ENCODE measurements around the gene TCEANC2.

The TCEANC2 gene

GRCh38 chr1:54105736-54106269 is 52.4 kb downstream of the TCEANC2 start:
- H3K27ac ChIP-seq: no peak overlapping the region
- TF ChIP-seq CTCF (conservative IDR thresholded peaks at IDR 0.05): no peak

- TF ChIP-seq CTCF (conservative IDR thresholded peaks at IDR 0.05): peak; percentile 40
- H3K27ac ChIP-seq: no peak overlapping the region
These were observed 53.7 kb downstream of the TCEANC2 start for GRCh38 chr1:54107131-54107530.

GRCh38 chr1:54108156-54108555 is 54.7 kb downstream of the TCEANC2 start:
- TF ChIP-seq CTCF (conservative IDR thresholded peaks at IDR 0.05): no peak
- no peak overlapping the region for H3K27ac ChIP-seq

GRCh38 chr1:54109129-54110090 is 56.0 kb downstream of the TCEANC2 start:
- no peak overlapping the region for H3K27ac ChIP-seq
- TF ChIP-seq CTCF (conservative IDR thresholded peaks at IDR 0.05): no peak

- no peak overlapping the region for H3K27ac ChIP-seq
- TF ChIP-seq CTCF (conservative IDR thresholded peaks at IDR 0.05): no peak
These were observed 57.6 kb downstream of the TCEANC2 start for GRCh38 chr1:54110996-54111395.

GRCh38 chr1:54111624-54112023 is 58.2 kb downstream of the TCEANC2 start:
- H3K27ac ChIP-seq: no peak overlapping the region
- no peak for TF ChIP-seq CTCF (conservative IDR thresholded peaks at IDR 0.05)

- no peak overlapping the region for H3K27ac ChIP-seq
- TF ChIP-seq CTCF (conservative IDR thresholded peaks at IDR 0.05): no peak
These were observed 58.6 kb downstream of the TCEANC2 start for GRCh38 chr1:54112027-54112426.
